DMS153 (cell line): ENCODE results near the gene RPLP1.
A peak's percentile ranks its signal among the peaks of the same experiment; 100 is the strongest.
"Not testable (repeated sequence)": the region's sequence is repeated elsewhere in the genome, so short reads cannot be mapped to it uniquely, and the experiment has no call there.

Experiments
- DNase-seq: peaks from one replicate; lab custom pipeline; 2025; lab: John Stamatoyannopoulos, UW

RPLP1 gene

GRCh38 chr15:69439623-69440022 lies 13.0 kb upstream of the RPLP1 start:
- no peak for DNase-seq

DNA sequence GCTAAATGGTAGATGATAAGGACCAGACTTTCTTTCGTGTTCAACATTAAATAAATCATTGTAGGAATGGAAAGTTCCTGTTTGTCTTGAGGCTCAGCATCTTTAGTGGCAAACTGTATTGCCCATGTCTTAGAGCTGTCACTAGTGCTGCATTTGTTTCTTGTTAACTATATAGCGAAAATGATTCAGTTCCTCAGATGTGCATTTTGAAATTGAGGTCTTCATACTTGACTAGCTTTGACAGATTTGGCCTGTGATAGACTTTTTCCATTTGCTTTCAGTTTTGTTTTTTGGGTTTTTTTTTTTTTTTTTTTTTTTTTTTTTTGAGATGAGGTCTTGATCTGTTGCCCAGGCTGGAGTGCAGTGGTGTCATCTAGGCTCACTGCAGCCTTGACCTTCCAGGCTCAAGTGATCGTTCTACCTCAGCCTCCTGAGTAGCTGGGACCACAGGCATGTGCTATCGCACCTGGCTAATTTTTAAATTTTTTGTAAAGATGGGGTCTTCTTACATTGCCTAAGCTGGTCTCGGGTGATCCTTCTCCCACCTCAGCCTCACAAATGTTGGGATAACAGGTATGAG lies 9.5 kb upstream of the RPLP1 start:
- DNase-seq: no peak

GRCh38 chr15:69444686-69445085 lies 7.9 kb upstream of the RPLP1 start:
- DNase-seq: no peak

GRCh38 chr15:69446953-69447352 lies 5.7 kb upstream of the RPLP1 start:
- no peak for DNase-seq

DNA sequence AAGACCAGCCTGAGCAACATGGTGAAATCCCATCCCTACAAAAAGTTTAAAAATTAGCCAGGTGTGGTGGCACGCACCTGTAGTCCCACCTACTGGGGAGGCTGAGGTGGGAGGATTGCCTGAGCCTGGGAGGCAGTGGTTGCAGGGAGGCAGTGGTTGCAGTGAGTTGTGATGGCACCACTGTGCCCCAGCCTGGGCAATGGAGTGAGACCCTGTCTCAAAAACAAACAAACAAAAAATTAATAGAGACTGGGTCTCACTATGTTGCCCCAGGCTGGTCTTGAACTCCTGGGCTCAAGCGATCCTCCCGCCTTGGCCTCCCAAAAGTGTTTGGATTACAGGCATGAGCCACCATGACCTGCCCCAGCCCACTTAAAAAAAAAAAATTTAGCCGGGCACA lies 2.4 kb upstream of the RPLP1 start:
- not testable (repeated sequence) for DNase-seq

GRCh38 chr15:69450968-69451695 lies 1.5 kb upstream of the RPLP1 start:
- DNase-seq: no peak

- DNase-seq: no peak
These were observed 497 bp upstream of the RPLP1 start for GRCh38 chr15:69451951-69452691.

DNA sequence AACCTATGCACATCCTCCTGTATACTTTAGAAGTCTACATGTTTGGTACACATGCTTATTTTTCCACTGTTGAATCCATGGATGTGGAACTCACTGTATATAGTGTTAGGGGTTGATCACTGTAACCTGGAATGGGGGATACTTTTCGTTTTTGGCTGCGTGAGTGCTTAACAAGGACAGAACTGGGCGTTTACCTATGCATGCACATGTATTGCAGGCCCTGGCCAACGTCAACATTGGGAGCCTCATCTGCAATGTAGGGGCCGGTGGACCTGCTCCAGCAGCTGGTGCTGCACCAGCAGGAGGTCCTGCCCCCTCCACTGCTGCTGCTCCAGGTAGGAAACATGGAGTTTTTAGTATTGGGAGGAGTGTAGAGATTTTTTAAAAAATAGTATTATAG lies 2.3 kb downstream of the RPLP1 start:
- no peak for DNase-seq

GRCh38 chr15:69456208-69457166 lies 3.9 kb downstream of the RPLP1 start:
- no peak for DNase-seq

GRCh38 chr15:69457304-69458280 lies 5.0 kb downstream of the RPLP1 start:
- DNase-seq: no peak

GRCh38 chr15:69459066-69459465 lies 6.4 kb downstream of the RPLP1 start:
- no peak for DNase-seq

DNA sequence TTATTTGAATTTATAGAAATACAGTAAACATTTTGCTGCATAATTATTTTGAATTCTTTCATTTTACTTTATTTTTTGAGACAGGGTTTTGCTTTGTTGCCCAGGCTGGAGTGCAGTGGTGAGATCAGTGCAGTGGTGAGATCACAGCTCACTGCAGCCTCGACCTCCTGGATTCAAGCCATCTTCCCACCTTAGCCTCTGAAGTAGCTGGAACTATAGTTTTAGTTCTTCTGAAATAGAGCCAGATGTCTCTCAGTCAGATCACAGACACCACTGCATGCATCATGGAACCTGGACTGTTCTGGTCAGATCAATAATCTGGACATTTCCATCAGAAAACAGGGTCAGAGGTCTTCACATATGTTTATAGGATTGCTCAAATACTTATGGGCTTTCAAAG lies 7.9 kb downstream of the RPLP1 start:
- no peak for DNase-seq

DNA sequence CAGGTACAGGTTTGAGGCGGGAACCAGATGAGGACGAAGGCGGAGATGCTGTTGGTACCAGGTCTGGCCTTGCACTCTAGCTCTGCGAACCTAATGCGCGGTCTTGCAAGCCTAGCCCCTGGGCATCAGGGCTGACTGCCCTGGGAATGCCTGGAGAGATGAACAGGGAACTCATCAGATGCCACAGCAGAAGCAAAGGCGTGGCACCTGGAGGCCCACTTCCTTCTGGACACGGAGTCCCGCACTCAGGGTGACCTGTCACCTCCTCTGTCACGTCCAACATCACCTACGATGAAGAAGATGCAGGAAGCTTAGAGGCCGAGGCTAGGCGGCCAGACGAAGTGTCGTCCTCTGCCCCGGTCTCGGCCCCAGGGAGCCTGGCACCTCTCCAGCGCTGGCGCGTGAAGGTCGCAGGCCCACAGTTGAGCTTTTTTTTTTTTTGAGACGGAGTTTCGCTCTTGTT lies 9.4 kb downstream of the RPLP1 start:
- no peak for DNase-seq

DNA sequence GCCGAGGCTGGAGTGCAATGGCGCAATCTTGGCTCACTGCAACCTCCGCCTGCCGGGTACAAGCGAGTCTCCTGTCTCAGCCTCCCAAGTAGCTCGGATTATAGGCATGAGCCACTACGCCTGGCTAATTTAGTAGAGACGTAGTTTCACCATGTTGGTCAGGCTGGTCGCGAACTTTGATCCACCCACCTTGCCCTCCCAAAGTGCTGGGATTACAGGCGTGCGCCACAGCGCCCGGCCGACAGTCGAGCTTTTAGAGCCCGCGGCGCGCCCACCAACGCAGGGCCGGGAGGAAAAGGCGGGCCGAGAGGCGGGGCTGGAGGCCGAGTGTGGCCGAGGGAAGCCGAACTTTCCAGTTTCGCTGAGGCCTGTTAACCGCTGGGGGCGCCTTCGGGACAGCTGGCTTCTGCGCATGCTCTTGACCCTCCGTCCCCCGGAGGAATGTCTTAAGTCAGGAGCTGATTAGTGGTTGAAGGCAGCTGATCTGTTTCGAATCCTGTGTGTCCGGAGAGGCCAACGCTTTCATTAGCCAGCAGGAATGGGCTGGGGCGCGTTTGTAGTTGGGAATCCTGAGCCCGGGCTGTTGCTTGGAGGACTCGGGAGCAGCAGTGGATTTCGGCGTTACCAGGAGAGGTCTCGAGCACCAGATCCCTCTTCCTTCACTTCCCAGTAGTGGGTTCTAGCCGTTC lies 10.0 kb downstream of the RPLP1 start:
- DNase-seq: peak; percentile 74

DNA sequence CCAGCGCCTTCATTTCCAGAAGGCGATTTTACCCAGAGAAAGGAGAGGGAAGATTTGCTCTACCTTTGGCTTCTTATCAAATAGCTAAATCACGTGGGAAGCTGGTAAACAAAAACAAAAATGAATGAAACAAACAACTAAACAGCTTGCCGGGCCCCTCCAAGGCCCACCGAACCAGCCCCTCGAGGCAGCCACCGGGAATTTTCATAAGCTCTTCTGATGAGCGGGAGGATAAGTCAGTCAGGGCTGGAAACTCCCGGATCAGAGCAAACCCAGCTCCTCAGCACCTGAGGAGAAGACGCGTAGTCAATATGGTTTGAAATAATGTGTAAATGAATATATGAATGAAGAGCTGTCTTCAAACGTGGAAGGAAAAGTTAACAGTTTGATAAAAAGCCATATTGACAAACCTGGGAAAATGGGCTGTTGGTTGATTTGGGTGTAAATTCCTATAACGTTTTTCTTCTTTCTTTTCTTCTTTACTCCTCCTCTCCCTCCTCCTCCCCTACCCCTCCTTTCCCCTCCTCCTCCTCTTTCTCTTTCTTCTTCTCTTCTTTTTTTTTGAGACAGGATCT lies 10.7 kb downstream of the RPLP1 start:
- DNase-seq: no peak

DNA sequence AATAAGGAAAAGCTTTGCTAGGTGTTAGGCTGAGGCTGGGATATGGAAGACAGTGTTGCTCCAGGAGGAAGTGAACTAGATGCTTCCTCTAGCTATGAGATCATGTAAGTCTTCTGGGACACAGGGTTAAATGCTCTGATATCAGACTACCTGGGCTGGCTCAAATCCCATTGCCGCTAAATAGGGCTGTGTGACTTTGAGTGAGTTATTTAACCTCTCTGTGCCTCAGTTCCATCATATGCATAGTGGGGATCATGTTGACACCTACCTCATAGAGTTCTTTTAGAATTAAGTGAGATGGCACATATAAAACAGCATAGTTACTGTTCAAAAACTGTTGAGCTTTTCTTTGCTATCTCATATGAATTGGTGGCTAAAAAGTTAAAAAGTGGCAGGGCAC lies 12.6 kb downstream of the RPLP1 start:
- no peak for DNase-seq

DNA sequence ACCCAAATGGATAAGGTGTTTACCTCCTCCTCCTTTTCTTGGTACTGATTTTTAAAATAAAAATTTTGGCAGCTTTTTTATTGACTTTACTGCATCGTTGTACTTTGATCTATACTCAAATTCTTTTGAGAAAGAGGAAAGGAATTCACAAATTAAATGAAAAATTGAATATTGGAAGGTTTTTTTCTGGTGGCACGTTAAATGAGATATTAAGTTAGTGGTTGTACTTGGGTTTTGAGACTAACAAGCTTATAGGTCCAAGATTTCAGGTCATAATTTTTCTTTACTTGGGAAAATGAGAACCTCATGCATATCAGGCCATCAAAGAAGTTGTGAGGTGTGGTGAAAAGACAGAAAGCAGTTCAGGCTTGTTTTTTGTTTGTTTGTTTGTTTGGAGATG lies 14.1 kb downstream of the RPLP1 start:
- no peak for DNase-seq

DNA sequence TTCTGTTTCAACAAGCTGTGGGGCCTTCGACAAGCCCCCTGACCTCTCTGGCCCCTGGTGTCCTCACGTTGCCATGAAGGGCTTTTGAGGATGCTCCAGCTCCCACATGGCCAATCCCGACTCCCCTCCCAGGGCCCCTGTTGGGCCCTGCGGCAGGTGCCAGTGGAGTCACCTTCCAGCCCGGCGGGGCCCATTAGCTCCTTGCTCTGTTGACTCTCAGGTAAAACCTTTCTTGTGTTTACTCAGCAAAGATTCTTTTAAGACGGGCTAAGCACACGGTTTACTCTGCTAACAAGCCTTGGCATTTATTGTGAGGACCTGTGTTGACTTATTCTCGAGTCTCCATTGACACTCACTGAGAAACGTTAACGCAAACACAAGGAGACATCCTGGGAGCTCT lies 15.0 kb downstream of the RPLP1 start:
- no peak for DNase-seq

GRCh38 chr15:69468241-69469121 lies 15.9 kb downstream of the RPLP1 start:
- peak; percentile 94 for DNase-seq
